HG03565 (cell line): ENCODE data around the gene KIRREL1.

ENCODE experiments used
- ATAC-seq: cut with Tn5 transposase; IDR thresholded peaks from one replicate; pipeline ENCODE4 v1.9.1; 2021; ENCODE audit warnings: mild to moderate bottlenecking, moderate library complexity; ENCODE audit not compliant: unreplicated experiment

KIRREL1 gene

DNA sequence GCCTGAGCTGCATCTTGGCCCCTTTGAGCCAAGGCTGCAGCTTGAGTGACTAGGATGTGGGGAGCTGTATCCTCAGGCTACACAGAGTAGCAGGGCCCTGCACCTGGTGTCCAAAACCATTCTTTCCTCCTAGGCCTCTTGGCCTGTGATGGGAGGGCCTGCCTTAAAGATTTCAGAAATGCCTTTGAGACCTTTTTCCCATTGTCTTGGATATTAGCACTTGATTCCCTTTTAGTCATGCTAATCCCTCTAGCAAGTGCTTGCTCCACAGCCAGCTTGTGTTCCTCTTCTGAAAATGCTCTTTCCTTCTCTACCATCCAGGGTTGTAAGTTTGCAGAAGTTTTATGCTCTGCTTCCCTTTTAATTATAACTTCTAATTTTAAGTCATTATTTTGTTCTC, 21.7 kb upstream of the KIRREL1 start:
- no peak for ATAC-seq

- ATAC-seq = no peak
Observed at GRCh38 chr1:157975228-157975950, 18.1 kb upstream of the KIRREL1 start.

DNA sequence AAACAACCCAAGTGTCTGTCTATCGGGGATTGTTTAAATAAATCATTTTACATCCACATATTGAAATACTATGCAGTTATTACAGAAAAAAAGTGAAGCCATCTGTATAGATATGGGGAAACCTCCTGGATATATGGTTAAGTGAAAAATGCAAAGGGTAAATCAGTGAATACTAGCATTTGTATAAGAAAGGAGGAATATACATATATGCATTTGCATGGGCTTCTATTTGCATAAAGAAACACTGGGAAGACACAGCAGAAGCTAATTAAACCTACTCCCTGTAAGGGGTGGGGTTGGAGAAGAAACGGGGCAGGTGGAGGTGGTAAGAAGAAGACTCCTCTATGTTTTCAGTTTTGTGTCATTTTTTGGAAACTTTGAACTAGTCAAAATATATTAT, 16.6 kb upstream of the KIRREL1 start:
- no peak for ATAC-seq

DNA sequence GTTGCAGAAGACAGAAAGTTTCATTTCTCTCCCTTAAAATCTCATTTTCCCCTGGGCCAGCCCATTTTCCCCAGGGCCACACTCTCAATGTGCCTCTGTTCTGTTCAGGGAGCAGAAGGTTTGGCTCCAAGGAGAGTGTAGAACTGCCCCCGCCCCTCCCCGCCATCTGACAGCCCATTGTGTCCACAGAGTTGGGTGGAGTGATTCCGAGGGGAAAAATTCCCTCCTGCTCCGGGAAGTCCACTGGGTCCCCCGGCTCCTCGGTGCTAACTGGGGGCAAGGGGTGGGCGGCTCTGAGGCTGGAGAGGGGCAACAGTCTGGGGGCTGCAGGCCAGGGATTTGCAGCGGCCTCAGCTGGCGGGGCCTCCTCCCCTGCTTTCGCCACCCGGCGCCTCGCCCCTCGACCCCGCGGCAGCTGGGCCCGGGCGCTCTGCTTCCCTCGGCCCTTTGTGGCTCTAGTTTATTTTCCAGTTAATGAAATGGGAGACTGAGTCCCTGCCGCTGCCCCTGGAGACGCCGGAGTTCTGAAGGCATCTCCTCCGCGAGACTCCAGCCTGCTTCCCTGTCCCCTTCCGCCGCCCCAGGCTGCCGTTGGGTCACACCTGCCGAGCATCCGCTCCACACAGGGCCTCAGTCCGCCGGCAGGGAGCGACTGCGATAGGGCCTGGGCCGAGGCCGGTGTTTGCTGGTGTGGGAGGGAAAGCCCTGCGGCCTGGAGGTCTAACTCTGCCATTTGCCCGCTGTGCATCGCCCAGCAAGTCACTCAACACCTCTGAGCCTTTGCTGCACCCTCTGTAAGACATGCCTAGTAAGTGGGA, 14.7 kb upstream of the KIRREL1 start:
- no peak for ATAC-seq

GRCh38 chr1:157982136-157982535, 11.3 kb upstream of the KIRREL1 start:
- no peak for ATAC-seq

GRCh38 chr1:157983787-157984186, 9.7 kb upstream of the KIRREL1 start:
- ATAC-seq = no peak

- ATAC-seq = no peak
Observed at GRCh38 chr1:157984469-157984868, 9.0 kb upstream of the KIRREL1 start.

- ATAC-seq = no peak
Observed at GRCh38 chr1:157985473-157985872, 8.0 kb upstream of the KIRREL1 start.

DNA sequence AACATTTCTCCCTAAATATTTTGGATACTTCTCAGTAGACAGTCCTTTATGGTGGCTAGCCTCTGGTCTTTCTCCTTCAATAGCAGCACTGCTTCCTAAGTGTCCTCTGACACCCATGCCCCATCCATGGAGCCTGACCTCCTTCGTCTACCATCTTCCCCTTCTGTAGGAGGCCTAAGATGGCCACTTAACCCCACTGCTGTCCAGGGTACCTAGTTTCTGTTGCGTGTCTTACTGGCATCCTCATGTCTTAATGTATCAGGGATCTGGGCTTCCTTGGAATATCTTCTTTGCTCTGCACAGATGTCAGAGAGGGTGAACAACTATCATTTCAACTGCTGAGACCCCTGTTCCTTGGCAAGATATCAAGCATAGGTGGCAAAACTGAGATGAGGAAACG, 5.4 kb upstream of the KIRREL1 start:
- ATAC-seq = no peak

DNA sequence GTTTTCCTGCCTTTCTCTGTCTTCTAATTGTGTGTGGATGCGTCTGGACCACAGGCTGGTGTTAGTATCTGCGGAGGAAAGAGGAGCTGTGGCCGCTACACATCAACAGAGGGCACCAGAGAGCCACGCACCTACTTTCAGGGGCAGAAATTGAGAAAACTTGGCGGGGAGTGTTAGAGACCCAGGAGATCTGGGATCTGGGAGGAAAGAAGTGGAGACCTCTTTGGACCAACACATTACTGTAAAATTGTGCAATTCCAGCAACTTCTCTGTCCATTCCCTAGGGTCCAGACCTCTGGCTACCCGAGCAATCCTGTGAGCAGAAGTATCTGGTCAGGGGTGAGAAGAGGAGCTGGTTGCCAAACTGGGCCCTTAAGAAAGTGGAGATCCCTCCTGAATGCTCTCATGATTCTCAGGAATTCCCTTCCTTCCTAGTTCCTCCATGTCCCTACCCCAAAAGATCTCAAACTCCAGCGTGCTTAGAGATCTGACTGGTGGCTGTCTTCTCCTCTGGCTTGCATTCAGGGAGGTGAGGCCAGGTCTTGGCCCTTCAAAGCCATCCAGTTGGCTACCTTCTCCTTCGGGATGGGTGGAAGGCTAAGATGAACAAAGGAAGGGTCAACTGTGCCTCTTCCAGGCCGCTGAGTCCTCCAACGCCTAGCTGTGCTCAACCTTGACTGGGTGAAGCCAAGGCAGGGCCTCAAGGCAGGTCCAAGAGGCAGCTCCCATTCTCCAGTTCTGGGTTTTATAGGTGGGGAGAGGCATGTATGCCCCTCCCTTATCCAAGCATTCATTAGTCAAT, 1.2 kb upstream of the KIRREL1 start:
- no peak for ATAC-seq

- ATAC-seq = no peak
Observed at GRCh38 chr1:157992833-157993146, 655 bp upstream of the KIRREL1 start.

DNA sequence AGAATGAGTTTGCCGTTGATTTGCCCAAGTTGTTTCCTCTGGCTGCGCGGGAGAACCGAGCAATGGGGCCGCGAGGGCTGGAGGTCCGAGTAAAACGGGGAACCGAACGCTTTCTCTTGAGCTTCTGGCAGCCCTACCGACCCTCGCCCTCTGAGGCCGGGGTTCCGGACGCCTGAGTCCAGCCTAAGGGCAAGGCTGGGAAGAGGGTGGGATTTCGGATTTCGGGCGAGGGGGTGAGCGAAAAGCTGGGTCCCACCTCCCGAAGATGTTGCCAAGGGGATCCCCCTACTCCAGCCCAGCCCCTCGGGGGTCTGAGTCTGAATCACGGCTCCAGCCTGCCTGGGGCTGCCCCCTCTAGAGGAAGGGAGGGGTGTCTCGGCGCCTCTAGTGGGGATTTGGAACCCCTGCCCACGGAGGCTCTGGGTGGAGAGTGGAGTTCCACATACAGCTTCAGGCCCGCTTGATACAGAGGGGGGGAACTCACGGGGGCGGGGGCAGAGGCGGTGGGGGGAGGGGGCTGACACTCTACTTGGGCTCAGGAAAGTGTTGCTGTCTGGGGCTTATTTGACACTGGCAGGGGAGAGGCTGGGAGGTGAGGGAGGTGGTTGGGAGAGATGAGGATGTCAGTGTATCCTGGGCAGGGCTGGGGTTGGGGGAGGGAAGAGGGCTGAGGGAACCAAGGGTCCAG, 617 bp downstream of the KIRREL1 start:
- ATAC-seq = no peak

DNA sequence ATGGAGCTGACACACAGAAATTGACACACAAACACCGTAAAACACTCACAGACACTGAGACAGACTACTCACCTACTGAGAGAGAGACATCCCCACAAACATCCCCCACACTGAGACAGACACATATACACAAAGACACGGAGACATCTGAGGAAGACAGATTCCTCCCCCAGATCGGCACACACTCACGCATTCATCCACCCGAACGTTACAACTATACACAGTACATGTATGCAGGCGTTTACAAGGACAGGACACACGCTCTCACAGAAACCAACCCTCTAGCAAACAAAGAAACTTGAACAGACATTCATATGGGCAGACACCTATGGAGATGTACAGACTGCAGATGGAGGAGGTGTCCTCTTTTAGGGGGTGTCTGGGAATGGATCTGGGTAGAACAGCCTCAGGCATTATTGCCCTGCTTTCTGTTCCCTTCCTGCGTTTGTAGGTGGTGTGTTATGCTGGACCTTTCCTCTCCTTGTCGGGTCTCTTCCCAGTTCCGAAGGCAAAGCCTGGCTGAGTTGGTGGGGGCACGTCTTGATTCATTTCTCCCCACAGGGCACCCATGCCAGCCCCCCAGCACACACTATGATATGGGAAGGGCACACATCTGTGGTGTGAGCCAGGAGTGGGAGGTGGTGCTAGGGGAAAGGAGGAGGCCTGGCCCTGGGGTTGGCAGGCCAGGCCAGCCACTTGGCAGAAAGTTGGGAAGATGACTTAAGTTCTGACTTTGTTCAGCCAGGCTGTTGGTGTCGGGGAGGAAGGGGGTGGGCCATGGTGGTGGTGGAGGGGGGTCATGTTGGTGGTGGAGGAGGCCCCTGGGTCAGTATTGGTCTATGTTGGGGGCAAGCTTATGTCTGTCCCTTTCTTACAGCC, 1.5 kb downstream of the KIRREL1 start:
- ATAC-seq = no peak

- no peak for ATAC-seq
Observed at GRCh38 chr1:157995583-157996169, 2.2 kb downstream of the KIRREL1 start.

- no peak for ATAC-seq
Observed at GRCh38 chr1:157996433-157996832, 3.0 kb downstream of the KIRREL1 start.

- no peak for ATAC-seq
Observed at GRCh38 chr1:158000507-158000906, 7.1 kb downstream of the KIRREL1 start.

GRCh38 chr1:158002022-158002630, 8.7 kb downstream of the KIRREL1 start:
- no peak for ATAC-seq

DNA sequence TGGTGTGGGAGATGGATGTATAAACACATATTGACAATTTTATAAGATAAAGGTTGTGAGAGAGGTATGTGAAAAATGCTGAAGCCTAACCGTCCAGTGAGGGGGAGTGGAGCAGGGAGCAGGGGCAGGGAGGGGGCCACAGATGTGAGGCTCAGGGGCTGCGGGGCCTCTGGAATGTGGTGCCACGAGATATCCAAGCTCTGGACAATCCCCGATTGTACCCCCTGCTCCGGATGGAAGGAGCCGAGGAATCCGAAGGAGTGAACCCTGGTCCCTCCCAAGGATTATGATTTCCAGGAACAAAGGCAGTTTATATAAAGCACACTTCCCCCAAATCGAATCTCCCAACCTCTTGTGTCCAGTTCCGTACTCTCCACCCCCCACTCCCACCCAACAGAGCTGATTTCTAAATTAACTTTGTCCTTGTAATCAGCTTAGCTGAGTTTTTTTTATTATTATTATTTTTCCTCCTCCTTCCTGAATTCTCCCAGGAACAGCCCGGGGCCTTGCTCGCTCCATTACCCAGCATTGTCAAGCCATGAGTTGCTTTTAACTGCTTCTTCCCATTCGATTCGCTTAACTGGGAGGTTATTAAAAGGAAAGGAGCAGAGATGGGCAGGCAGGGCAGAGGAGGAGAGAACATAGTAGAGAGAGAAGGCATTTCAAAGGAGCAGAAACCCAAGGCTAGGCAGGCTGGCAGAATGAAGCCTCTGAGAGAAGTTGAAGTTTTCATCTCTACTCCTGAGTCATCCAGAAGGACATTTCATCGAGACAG, 9.4 kb downstream of the KIRREL1 start:
- no peak for ATAC-seq

DNA sequence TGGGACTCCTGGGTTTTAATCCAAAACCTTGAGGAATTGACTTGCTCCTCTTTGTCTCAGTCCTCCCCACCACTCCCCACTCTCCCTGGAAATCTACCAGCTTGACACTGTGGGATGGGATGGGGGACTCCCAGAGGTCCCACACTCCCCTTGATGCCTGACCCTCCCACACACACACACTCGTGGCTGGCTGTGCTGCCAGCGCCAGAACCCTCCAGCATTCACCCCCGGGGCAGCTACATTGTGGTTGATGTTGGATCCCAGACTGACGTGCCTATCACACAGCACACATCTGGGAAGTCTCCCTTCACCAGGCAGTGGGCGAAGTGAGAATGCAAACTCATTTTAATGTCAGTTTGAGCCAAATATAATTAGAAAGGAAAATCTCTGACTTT, 10.0 kb downstream of the KIRREL1 start:
- ATAC-seq = no peak
